ENCODE data around the gene KRT73. TPM values are rescaled to one million over a fixed set of nuclear protein-coding genes. Genes with fewer than 3 reads are reported as not detected.
A peak's percentile ranks its signal among the peaks of the same experiment; 100 is the strongest.

Gene KRT73
- total and polyA plus RNA-seq, 9 of the 15 experiments (the other 6 are each of a cell fraction or from before 2014, with no cell fraction given): 0.09 to 0.18 (median 0.13) TPM; not detected in 5

DNA sequence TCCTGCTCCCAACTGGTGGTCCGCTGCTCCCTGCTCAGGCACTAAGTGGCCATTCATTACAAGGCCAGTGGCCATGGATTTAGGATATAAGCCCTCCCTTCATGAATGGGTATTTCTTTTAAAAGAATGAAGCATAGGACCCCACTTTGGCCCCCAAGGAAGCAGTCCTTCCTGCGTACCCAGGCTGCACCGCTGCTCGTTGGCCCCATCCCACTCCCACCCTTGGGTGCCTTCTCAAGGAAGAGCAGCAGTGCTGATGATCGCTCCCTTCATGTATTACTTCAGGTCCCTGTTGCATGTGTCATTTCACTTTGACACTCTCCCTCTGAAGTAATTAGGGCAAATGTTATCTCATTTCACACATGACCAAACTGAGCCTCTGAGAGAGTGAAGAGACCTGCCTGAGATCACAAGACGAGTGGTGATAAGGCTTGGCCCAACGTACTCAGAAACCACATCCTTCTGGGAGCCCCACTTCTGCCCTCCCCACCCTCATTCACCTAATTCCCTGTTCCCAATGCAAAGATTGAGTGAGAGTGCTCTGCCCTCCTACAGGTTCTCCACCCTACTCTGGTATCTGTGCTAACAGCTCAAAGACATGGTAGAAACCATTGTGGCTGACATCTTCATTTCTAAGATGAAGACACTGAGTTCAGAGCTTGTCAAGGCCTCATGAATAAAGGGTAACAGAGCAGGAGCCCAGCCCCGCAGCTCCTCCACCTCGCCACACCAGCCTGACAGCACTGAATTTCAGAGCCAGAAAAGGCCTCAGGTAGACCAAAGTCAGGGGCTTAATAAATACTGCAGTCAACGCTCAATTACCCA, 43.9 kb upstream of the KRT73 start (continued):
- peak; percentile 80 for TF ChIP-seq NEUROD1 (IDR thresholded peaks at IDR 0.05; ENCODE audit: borderline replicate concordance, low read depth, low read length, partially characterized antibody)
- TF ChIP-seq, protein P1, sequence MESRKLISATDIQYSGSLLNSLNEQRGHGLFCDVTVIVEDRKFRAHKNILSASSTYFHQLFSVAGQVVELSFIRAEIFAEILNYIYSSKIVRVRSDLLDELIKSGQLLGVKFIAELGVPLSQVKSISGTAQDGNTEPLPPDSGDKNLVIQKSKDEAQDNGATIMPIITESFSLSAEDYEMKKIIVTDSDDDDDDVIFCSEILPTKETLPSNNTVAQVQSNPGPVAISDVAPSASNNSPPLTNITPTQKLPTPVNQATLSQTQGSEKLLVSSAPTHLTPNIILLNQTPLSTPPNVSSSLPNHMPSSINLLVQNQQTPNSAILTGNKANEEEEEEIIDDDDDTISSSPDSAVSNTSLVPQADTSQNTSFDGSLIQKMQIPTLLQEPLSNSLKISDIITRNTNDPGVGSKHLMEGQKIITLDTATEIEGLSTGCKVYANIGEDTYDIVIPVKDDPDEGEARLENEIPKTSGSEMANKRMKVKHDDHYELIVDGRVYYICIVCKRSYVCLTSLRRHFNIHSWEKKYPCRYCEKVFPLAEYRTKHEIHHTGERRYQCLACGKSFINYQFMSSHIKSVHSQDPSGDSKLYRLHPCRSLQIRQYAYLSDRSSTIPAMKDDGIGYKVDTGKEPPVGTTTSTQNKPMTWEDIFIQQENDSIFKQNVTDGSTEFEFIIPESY (CRISPR knock-in tag; IDR thresholded peaks at IDR 0.05): peak; percentile 8; the same call in 1 of the 2 replicates
- peak; percentile 78 for TF ChIP-seq HMGN3 (IDR thresholded peaks at IDR 0.05; ENCODE audit: borderline replicate concordance, extremely low read depth, insufficient read length, low read depth, low read length)
- TF ChIP-seq KLF13 (tag; IDR thresholded peaks at IDR 0.05; ENCODE audit: borderline replicate concordance, low read depth): no peak
- peak; percentile 45; the same call in 1 of the 2 replicates for TF ChIP-seq HIVEP1 (CRISPR knock-in tag; IDR thresholded peaks at IDR 0.05)
- peak; percentile 92 for TF ChIP-seq BHLHE40 (IDR thresholded peaks at IDR 0.05; ENCODE audit: low read length)
- TF ChIP-seq, protein P2, sequence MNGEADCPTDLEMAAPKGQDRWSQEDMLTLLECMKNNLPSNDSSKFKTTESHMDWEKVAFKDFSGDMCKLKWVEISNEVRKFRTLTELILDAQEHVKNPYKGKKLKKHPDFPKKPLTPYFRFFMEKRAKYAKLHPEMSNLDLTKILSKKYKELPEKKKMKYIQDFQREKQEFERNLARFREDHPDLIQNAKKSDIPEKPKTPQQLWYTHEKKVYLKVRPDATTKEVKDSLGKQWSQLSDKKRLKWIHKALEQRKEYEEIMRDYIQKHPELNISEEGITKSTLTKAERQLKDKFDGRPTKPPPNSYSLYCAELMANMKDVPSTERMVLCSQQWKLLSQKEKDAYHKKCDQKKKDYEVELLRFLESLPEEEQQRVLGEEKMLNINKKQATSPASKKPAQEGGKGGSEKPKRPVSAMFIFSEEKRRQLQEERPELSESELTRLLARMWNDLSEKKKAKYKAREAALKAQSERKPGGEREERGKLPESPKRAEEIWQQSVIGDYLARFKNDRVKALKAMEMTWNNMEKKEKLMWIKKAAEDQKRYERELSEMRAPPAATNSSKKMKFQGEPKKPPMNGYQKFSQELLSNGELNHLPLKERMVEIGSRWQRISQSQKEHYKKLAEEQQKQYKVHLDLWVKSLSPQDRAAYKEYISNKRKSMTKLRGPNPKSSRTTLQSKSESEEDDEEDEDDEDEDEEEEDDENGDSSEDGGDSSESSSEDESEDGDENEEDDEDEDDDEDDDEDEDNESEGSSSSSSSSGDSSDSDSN (IDR thresholded peaks at IDR 0.05; ENCODE audit: borderline replicate concordance in 1 of 2, low read depth in 2 of 2, low read length in 2 of 2): peak in 1 of 2 experiments; percentile 59; a peak in 1 of 4 replicates
- TF ChIP-seq, protein P3, sequence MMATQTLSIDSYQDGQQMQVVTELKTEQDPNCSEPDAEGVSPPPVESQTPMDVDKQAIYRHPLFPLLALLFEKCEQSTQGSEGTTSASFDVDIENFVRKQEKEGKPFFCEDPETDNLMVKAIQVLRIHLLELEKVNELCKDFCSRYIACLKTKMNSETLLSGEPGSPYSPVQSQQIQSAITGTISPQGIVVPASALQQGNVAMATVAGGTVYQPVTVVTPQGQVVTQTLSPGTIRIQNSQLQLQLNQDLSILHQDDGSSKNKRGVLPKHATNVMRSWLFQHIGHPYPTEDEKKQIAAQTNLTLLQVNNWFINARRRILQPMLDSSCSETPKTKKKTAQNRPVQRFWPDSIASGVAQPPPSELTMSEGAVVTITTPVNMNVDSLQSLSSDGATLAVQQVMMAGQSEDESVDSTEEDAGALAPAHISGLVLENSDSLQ (IDR thresholded peaks at IDR 0.05): peak; percentile 88
- TF ChIP-seq HDAC8 (tag; IDR thresholded peaks at IDR 0.05): no peak
- peak; percentile 93 for TF ChIP-seq NCOA1 (IDR thresholded peaks at IDR 0.05; ENCODE audit: low read depth)
- no peak for TF ChIP-seq SNRNP70 (optimal IDR thresholded peaks at IDR 0.05; ENCODE audit: low read depth, low read length)
- TF ChIP-seq XRCC4 (IDR thresholded peaks at IDR 0.05; ENCODE audit: extremely low read depth, insufficient read depth, insufficient read length): no peak
- TF ChIP-seq, protein P4, sequence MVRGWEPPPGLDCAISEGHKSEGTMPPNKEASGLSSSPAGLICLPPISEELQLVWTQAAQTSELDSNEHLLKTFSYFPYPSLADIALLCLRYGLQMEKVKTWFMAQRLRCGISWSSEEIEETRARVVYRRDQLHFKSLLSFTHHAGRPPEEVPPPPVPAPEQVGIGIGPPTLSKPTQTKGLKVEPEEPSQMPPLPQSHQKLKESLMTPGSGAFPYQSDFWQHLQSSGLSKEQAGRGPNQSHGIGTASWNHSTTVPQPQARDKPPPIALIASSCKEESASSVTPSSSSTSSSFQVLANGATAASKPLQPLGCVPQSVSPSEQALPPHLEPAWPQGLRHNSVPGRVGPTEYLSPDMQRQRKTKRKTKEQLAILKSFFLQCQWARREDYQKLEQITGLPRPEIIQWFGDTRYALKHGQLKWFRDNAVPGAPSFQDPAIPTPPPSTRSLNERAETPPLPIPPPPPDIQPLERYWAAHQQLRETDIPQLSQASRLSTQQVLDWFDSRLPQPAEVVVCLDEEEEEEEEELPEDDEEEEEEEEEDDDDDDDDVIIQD (CRISPR knock-in tag; IDR thresholded peaks at IDR 0.05): peak; percentile 49; the same call in 1 of the 2 replicates
- TF ChIP-seq ZNF589 (CRISPR knock-in tag; IDR thresholded peaks at IDR 0.05; ENCODE audit: low read depth): peak; percentile 98
- peak; percentile 24; the same call in 1 of the 2 replicates for TF ChIP-seq MECOM (CRISPR knock-in tag; IDR thresholded peaks at IDR 0.05)
- TF ChIP-seq ETV6 (IDR thresholded peaks at IDR 0.05; ENCODE audit: borderline replicate concordance in 1 of 2, low read depth in 2 of 2, low read length in 1 of 2): 0 out of 4 replicates have a peak, but pooled peaks of 1 of the 2 experiments have one; percentile 64
- no peak for TF ChIP-seq ETV6 (CRISPR knock-in tag; IDR thresholded peaks at IDR 0.05; ENCODE audit: borderline replicate concordance)
- no peak for TF ChIP-seq ZNF253 (CRISPR knock-in tag; conservative IDR thresholded peaks at IDR 0.05)
- TF ChIP-seq ESRRA (IDR thresholded peaks at IDR 0.05; ENCODE audit: borderline replicate concordance, low read depth): peak; percentile 92; the same call in 1 of the 2 replicates
- no peak for TF ChIP-seq HNRNPUL1 (IDR thresholded peaks at IDR 0.05; ENCODE audit: low read length)
